ENCODE results near the gene SEMA4A.

SEMA4A gene

GRCh38 chr1:156129687-156130577 is 23.5 kb upstream of the SEMA4A start:
- TF ChIP-seq CTCF (IDR thresholded peaks at IDR 0.05) = peak; percentile 99

GRCh38 chr1:156130578-156130942 is 22.8 kb upstream of the SEMA4A start:
- TF ChIP-seq CTCF (IDR thresholded peaks at IDR 0.05) = peak; percentile 30

- TF ChIP-seq CTCF (IDR thresholded peaks at IDR 0.05) = no peak
Measured at GRCh38 chr1:156134716-156135435, 18.5 kb upstream of the SEMA4A start.

GRCh38 chr1:156135930-156136871 is 17.2 kb upstream of the SEMA4A start:
- TF ChIP-seq CTCF (IDR thresholded peaks at IDR 0.05) = no peak

- no peak for TF ChIP-seq CTCF (IDR thresholded peaks at IDR 0.05)
Measured at GRCh38 chr1:156136970-156137483, 16.4 kb upstream of the SEMA4A start.

GRCh38 chr1:156138458-156138867 is 14.9 kb upstream of the SEMA4A start:
- no peak for TF ChIP-seq CTCF (IDR thresholded peaks at IDR 0.05)
